ENCODE results near the gene ARL15.

GRCh38 chr5:54222336-54222735, 88.0 kb downstream of the ARL15 start:
- TF ChIP-seq GATA3 (IDR thresholded peaks at IDR 0.05; ENCODE audit: low read depth, low read length) (no peak), GATA2 (IDR thresholded peaks at IDR 0.05; ENCODE audit: low read depth, low read length) (no peak)

Data from SH-SY5Y (cell line).